Measurements from ENCODE around the gene AUH. TPM values are rescaled to one million over a fixed set of nuclear protein-coding genes. Genes with fewer than 3 reads are reported as not detected.

AUH gene
- total RNA-seq, 1 donor from 2014 or later: 28.5 TPM

GRCh38 chr9:91407580-91408318, 46.0 kb upstream of the AUH start:
- TF ChIP-seq CTCF (IDR thresholded peaks at IDR 0.05; ENCODE audit: partially characterized antibody, unreplicated experiment): no peak
- Mint-ChIP-seq H3K27me3 (ENCODE audit: unreplicated experiment) (peaks cover 3% of the 10 kb centered on the region), H3K4me3 (ENCODE audit: unreplicated experiment) (no peak overlapping the region), H3K4me1 (ENCODE audit: low read depth, unreplicated experiment) (peaks cover 2% of the 10 kb centered on the region), H3K36me3 (ENCODE audit: unreplicated experiment) (peaks cover 7% of the 10 kb centered on the region), H3K27ac (ENCODE audit: unreplicated experiment) (peak overlapping the region; percentile 8), H3K9me3 (ENCODE audit: unreplicated experiment) (peaks cover 2% of the 10 kb centered on the region)
- no peak for DNase-seq

- Mint-ChIP-seq H3K4me3 (ENCODE audit: unreplicated experiment) (no peak overlapping the region), H3K27ac (ENCODE audit: unreplicated experiment) (no peak overlapping the region), H3K4me1 (ENCODE audit: low read depth, unreplicated experiment) (no peaks in the 10 kb centered on the region), H3K36me3 (ENCODE audit: unreplicated experiment) (peaks cover 7% of the 10 kb centered on the region), H3K9me3 (ENCODE audit: unreplicated experiment) (peaks cover 2% of the 10 kb centered on the region), H3K27me3 (ENCODE audit: unreplicated experiment) (peaks cover 3% of the 10 kb centered on the region)
- no peak for TF ChIP-seq CTCF (IDR thresholded peaks at IDR 0.05; ENCODE audit: partially characterized antibody, unreplicated experiment)
- DNase-seq: no peak
Measured at GRCh38 chr9:91405343-91406077, 43.8 kb upstream of the AUH start.

GRCh38 chr9:91403665-91404543, 42.2 kb upstream of the AUH start:
- Mint-ChIP-seq H3K27ac (ENCODE audit: unreplicated experiment) (no peak overlapping the region), H3K27me3 (ENCODE audit: unreplicated experiment) (peaks cover 3% of the 10 kb centered on the region), H3K4me3 (ENCODE audit: unreplicated experiment) (no peak overlapping the region), H3K4me1 (ENCODE audit: low read depth, unreplicated experiment) (no peaks in the 10 kb centered on the region), H3K9me3 (ENCODE audit: unreplicated experiment) (peaks cover 2% of the 10 kb centered on the region), H3K36me3 (ENCODE audit: unreplicated experiment) (peaks cover 7% of the 10 kb centered on the region)
- no peak for DNase-seq
- no peak for TF ChIP-seq CTCF (IDR thresholded peaks at IDR 0.05; ENCODE audit: partially characterized antibody, unreplicated experiment)

GRCh38 chr9:91398926-91399325, 37.2 kb upstream of the AUH start:
- Mint-ChIP-seq H3K27ac (ENCODE audit: unreplicated experiment) (no peak overlapping the region), H3K4me1 (ENCODE audit: low read depth, unreplicated experiment) (no peaks in the 10 kb centered on the region), H3K4me3 (ENCODE audit: unreplicated experiment) (no peak overlapping the region), H3K27me3 (ENCODE audit: unreplicated experiment) (no peaks in the 10 kb centered on the region), H3K36me3 (ENCODE audit: unreplicated experiment) (no peaks in the 10 kb centered on the region), H3K9me3 (ENCODE audit: unreplicated experiment) (no peaks in the 10 kb centered on the region)
- no peak for DNase-seq
- TF ChIP-seq CTCF (IDR thresholded peaks at IDR 0.05; ENCODE audit: partially characterized antibody, unreplicated experiment): no peak
